Astrocyte (in vitro differentiated cells and primary cell): ENCODE results near the gene SCRN2. TPM values are rescaled to one million over a fixed set of nuclear protein-coding genes. Genes with fewer than 3 reads are reported as not detected.

ENCODE experiments used
- DNase-seq: peaks from one replicate; pipeline ENCODE4 v3.0.0-alpha.2; 2010; ENCODE audit warnings: low read depth
- FAIRE-seq: peaks from 2 replicates; lab custom pipeline; 2011; peaks lifted over from hg19 to GRCh38; lab: Jason Lieb, UNC
- H2AFZ ChIP-seq: 2 replicates; pipeline ENCODE4 v1.6.0; 2012; ENCODE audit warnings: low read depth, low read length, inconsistent platforms
- H3K27ac ChIP-seq: 2 replicates; pipeline ENCODE4 v1.5.1; 2011; ENCODE audit warnings: low read depth, low read length, inconsistent platforms
- H3K27me3 ChIP-seq: 2 replicates; pipeline ENCODE4 v1.6.0; 2011; ENCODE audit warnings: low read length, inconsistent platforms; ENCODE audit not compliant: insufficient read depth
- H3K36me3 ChIP-seq: 2 replicates; pipeline ENCODE4 v1.5.1; 2011; ENCODE audit warnings: low read length, inconsistent platforms; ENCODE audit not compliant: insufficient read depth
- H3K4me1 ChIP-seq: 2 replicates; pipeline ENCODE4 v1.5.1; 2011; ENCODE audit warnings: low read length, inconsistent platforms; ENCODE audit not compliant: insufficient read depth
- H3K4me2 ChIP-seq: 2 replicates; pipeline ENCODE4 v1.6.0; 2012; ENCODE audit warnings: low read length, inconsistent platforms
- H3K4me3 ChIP-seq: 2 replicates; pipeline ENCODE4 v1.5.1; 2011; ENCODE audit warnings: low read depth, mild to moderate bottlenecking, low read length, inconsistent platforms; ENCODE audit not compliant: insufficient read depth
- H3K79me2 ChIP-seq: 2 replicates; pipeline ENCODE4 v1.6.0; 2012; ENCODE audit warnings: mild to moderate bottlenecking, low read length, inconsistent platforms; ENCODE audit not compliant: insufficient read depth
- H3K9ac ChIP-seq: 2 replicates; pipeline ENCODE4 v1.6.0; 2012; ENCODE audit warnings: mild to moderate bottlenecking, low read length, inconsistent platforms
- H3K9me3 ChIP-seq: 2 replicates; pipeline ENCODE4 v1.5.1; 2012; ENCODE audit warnings: low read depth, mild to moderate bottlenecking, low read length, inconsistent platforms; ENCODE audit not compliant: insufficient read depth
- H4K20me1 ChIP-seq: 2 replicates; pipeline ENCODE4 v1.6.0; 2012; ENCODE audit warnings: low read length, inconsistent platforms; ENCODE audit not compliant: insufficient read depth
- H3K27ac Mint-ChIP-seq: one replicate; pipeline ENCODE4 v1.8.0; 2021; ENCODE audit warnings: mild to moderate bottlenecking, mixed read lengths; ENCODE audit not compliant: unreplicated experiment
- H3K27me3 Mint-ChIP-seq: one replicate; pipeline ENCODE4 v1.8.0; 2021; ENCODE audit warnings: low read depth, mixed read lengths; ENCODE audit not compliant: unreplicated experiment
- H3K36me3 Mint-ChIP-seq: one replicate; pipeline ENCODE4 v1.8.0; 2021; ENCODE audit warnings: low read depth, mixed read lengths; ENCODE audit not compliant: unreplicated experiment
- H3K4me1 Mint-ChIP-seq: one replicate; pipeline ENCODE4 v1.8.0; 2021; ENCODE audit warnings: low read depth, mixed read lengths; ENCODE audit not compliant: unreplicated experiment
- H3K4me3 Mint-ChIP-seq: one replicate; pipeline ENCODE4 v1.8.0; 2021; ENCODE audit warnings: mild to moderate bottlenecking, moderate library complexity, mixed read lengths; ENCODE audit not compliant: unreplicated experiment
- H3K9me3 Mint-ChIP-seq: one replicate; pipeline ENCODE4 v1.8.0; 2021; ENCODE audit warnings: mild to moderate bottlenecking, mixed read lengths; ENCODE audit not compliant: unreplicated experiment
- EZH2 ChIP-seq: IDR thresholded peaks from 2 replicates; pipeline ENCODE4 v1.6.1; 2012; ENCODE audit warnings: mild to moderate bottlenecking, low read length, inconsistent platforms; ENCODE audit not compliant: insufficient read depth
- total RNA-seq: library from RNA; stranded (reverse); gene quantifications from 2 replicates; pipeline ENCODE4 v1.2.1, GENCODE V29; 2021
- TF ChIP-seq, protein P1 (sequence below): IDR thresholded peaks from 2 replicates; pipeline ENCODE4 v1.5.1; 2011; ENCODE audit warnings: low read depth, mild to moderate bottlenecking, inconsistent platforms, low read length, moderate library complexity; ENCODE audit not compliant: insufficient read depth

SCRN2 gene
- total RNA-seq, 1 donor from 2014 or later = 17.5 TPM

DNA sequence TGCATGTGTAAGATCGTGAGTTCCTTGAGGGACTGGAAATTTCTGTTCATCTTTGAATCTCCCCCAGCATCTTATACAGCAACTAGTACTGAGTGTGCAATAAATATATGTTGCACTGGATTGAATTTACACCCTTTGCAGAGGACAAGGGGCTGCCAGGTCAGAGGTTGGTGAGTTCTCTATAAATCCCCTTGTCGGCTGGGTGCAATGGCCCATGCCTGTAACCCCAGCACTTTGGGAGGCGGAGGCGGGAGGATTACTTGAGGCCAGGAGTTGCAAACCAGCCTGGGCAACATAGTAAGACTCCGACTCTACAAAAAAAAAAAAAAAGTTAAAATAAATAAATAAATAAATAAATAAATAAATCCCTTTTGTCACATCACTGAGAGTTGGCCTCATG, 19.3 kb upstream of the SCRN2 start:
- Mint-ChIP-seq H3K27ac (no peak overlapping the region), H3K9me3 (peaks cover 7% of the 10 kb centered on the region), H3K27me3 (peaks cover 31% of the 10 kb centered on the region), H3K36me3 (peaks cover 1% of the 10 kb centered on the region), H3K4me1 (peaks cover 13% of the 10 kb centered on the region), H3K4me3 (no peak overlapping the region)
- H3K79me2 ChIP-seq = no peaks in the 10 kb centered on the region
- DNase-seq = no peak
- no peaks in the 10 kb centered on the region for H3K9me3 ChIP-seq
- no peaks in the 10 kb centered on the region for H3K36me3 ChIP-seq
- no peak overlapping the region for H3K9ac ChIP-seq
- no peak overlapping the region for H2AFZ ChIP-seq
- peaks cover 7% of the 10 kb centered on the region for H3K4me1 ChIP-seq
- H3K27me3 ChIP-seq = peaks cover 10% of the 10 kb centered on the region
- no peak overlapping the region for H3K4me2 ChIP-seq
- FAIRE-seq = no peak
- no peak overlapping the region for H3K27ac ChIP-seq
- no peak overlapping the region for H3K4me3 ChIP-seq
- no peak for TF ChIP-seq EZH2
- TF ChIP-seq, protein P1, sequence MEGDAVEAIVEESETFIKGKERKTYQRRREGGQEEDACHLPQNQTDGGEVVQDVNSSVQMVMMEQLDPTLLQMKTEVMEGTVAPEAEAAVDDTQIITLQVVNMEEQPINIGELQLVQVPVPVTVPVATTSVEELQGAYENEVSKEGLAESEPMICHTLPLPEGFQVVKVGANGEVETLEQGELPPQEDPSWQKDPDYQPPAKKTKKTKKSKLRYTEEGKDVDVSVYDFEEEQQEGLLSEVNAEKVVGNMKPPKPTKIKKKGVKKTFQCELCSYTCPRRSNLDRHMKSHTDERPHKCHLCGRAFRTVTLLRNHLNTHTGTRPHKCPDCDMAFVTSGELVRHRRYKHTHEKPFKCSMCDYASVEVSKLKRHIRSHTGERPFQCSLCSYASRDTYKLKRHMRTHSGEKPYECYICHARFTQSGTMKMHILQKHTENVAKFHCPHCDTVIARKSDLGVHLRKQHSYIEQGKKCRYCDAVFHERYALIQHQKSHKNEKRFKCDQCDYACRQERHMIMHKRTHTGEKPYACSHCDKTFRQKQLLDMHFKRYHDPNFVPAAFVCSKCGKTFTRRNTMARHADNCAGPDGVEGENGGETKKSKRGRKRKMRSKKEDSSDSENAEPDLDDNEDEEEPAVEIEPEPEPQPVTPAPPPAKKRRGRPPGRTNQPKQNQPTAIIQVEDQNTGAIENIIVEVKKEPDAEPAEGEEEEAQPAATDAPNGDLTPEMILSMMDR = no peak
- H4K20me1 ChIP-seq = no peaks in the 10 kb centered on the region

DNA sequence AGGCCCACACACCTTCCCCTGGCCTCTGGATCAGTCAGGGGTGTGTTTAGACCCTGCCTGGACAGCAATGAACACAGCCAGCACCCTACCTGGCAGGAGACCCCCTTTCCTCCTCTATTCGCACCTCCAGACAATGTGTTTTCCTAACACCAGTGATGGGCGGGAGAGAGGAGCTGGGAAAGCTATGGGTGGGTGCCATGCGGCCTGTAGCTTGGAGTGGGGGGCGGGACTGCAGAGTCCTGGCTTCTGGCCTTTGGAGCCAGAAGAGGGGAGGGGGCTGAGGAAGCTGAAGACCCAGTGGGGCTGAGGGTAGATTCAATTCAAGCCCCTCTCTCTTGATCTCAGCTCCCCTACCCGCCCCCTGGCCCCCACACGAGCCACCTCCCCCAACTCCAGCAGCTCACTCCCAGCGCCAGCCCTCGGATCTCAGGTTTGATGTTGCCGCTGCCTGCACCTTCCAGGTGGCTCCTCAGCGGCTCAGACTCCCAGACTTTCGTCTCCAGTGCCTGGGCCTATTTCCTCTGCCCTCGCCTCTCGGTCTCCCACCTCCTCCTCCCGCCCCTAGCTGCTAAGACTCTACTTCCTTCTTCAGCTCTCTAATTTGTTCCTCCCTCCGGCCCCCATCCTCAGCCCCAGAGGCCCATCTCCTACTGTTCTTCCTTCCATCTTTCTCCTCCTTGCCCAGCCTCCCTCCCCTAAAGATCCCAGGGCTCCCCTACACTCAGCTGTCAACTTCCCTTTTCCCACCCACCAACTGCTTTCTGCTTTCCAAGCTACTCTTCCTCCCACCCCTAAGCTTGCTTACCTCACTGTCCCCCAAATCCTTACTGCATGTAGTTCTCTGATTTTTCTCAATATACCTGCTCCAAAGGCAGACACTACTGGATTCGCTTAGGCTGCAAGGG, 16.7 kb upstream of the SCRN2 start:
- peaks cover 4% of the 10 kb centered on the region for H3K4me1 ChIP-seq
- Mint-ChIP-seq H3K4me3 (no peak overlapping the region), H3K27ac (no peak overlapping the region), H3K36me3 (peaks cover 3% of the 10 kb centered on the region), H3K4me1 (peaks cover 9% of the 10 kb centered on the region), H3K27me3 (peaks cover 44% of the 10 kb centered on the region), H3K9me3 (peaks cover under 1% of the 10 kb centered on the region)
- H3K9ac ChIP-seq = no peak overlapping the region
- FAIRE-seq = no peak
- no peak overlapping the region for H3K27ac ChIP-seq
- no peak overlapping the region for H2AFZ ChIP-seq
- H3K4me2 ChIP-seq = no peak overlapping the region
- H3K4me3 ChIP-seq = no peak overlapping the region
- H3K27me3 ChIP-seq = peaks cover 34% of the 10 kb centered on the region
- H3K79me2 ChIP-seq = no peaks in the 10 kb centered on the region
- no peaks in the 10 kb centered on the region for H3K9me3 ChIP-seq
- H4K20me1 ChIP-seq = no peaks in the 10 kb centered on the region
- no peaks in the 10 kb centered on the region for H3K36me3 ChIP-seq
- DNase-seq = no peak
- TF ChIP-seq, protein P1 = no peak
- TF ChIP-seq EZH2 = no peak

DNA sequence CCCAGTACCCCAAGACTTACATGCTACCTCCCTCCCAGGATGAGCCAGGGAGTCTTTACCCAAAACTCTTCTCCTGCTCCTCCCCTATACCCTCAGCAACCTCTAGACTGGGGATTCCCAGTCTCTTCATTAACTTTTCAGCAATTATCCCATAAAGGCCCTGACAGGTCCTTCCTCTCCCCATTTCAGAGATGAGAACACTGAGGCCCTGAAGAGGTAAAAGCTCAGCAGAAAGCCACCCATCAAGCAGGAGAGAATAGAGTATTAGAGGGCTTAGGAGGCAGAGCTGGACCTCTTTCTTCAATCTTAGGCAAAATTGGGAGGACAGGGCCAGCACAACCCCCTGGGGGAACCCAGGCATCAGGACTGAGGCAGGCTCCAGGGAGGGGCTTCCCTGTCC, 15.8 kb upstream of the SCRN2 start:
- Histone ChIP-seq H3K4me3 (no peak overlapping the region), H3K36me3 (no peaks in the 10 kb centered on the region), H3K9me3 (no peaks in the 10 kb centered on the region), H3K27ac (no peak overlapping the region), H3K9ac (no peak overlapping the region), H3K4me2 (no peak overlapping the region), H4K20me1 (no peaks in the 10 kb centered on the region), H3K27me3 (peaks cover 44% of the 10 kb centered on the region), H3K4me1 (peaks cover 8% of the 10 kb centered on the region), H2AFZ (no peak overlapping the region), H3K79me2 (no peaks in the 10 kb centered on the region)
- peaks cover 54% of the 10 kb centered on the region for H3K27me3 Mint-ChIP-seq
- H3K4me1 Mint-ChIP-seq = peaks cover 10% of the 10 kb centered on the region
- TF ChIP-seq, protein P1 = no peak
- no peak for TF ChIP-seq EZH2
- no peak overlapping the region for H3K27ac Mint-ChIP-seq
- DNase-seq = no peak
- FAIRE-seq = no peak
- H3K4me3 Mint-ChIP-seq = no peak overlapping the region
- peaks cover 3% of the 10 kb centered on the region for H3K36me3 Mint-ChIP-seq
- H3K9me3 Mint-ChIP-seq = no peaks in the 10 kb centered on the region
